Stomach (tissue), 4 donors: ENCODE measurements around the gene SERPINA4.

Experiments
- CTCF ChIP-seq, 7 experiments: fragments of 450-650 bp in 4 of 7; fragments of 200-600 bp in 3 of 7; sonication (generic) in 3 of 7; IDR thresholded peaks; one replicate each; pipeline ENCODE4 v1.5.1; 2016 to 2019; ENCODE audit warnings: antibody characterized with exemption in 7 of 7, control low read depth in 2 of 7, mild to moderate bottlenecking in 1 of 7
- EP300 ChIP-seq: sonication (generic); formaldehyde crosslinking; IDR thresholded peaks from one replicate; pipeline ENCODE4 v1.6.1; 2017; ENCODE audit warnings: antibody characterized with exemption
- POLR2A ChIP-seq, 4 donors: fragments of 450-650 bp; IDR thresholded peaks; one replicate each; pipeline ENCODE4 v1.6.1; 2016; ENCODE audit warnings: antibody characterized with exemption in 4 of 4, control low read depth in 2 of 4, mild to moderate bottlenecking in 1 of 4, moderate library complexity in 1 of 4
- POLR2AphosphoS5 ChIP-seq, 3 donors: sonication (generic); formaldehyde crosslinking; IDR thresholded peaks; one replicate each; pipeline ENCODE4 v1.6.1; 2016; ENCODE audit warnings: antibody characterized with exemption in 3 of 3

DNA sequence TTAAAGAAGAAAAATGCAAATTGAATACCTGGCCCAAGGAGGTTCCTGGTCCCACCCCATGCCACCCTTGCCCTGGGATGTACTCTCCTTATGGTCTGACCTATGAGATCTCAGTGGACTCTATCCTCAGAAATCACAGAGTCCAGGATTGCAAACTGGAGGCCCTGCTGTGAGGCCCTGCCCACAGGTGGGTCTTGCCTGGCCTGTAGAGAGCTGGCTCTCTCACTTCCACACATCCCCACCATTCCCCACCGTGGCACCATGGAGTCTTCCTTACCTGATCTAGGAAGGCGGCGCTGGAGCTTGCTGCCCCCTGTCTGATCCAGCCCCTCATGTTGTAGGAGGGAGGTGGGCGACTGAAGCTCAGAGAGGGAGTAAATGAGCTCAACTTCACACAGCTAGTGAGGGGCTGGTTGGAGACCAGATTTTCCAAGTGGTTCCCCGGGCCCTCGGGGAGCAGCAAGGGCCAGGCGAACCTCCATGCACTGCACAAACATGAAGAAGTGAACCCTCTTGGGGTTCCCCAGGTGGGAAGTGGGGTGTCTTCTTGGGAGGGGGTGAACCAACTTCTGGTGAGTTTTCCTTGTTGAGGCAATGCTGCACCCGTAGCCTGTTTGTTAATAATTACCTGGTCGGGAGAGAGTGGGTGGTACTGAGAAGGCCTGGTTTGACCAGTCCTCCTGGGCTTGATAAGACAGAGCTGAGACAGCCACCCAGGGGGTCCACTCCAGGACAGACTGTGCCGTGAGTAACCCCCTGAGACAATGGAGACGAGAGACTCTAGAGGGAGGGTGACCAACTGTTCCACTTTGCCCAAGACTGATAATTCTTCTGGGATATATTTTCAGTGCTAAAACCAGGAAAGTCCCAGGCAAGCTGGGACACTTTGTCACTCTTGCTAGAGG is at the start of gene SERPINA4:
- TF ChIP-seq CTCF (IDR thresholded peaks at IDR 0.05) (no peak), POLR2A (IDR thresholded peaks at IDR 0.05) (no peak), POLR2AphosphoS5 (IDR thresholded peaks at IDR 0.05) (no peak), EP300 (no peak)
